HG03469 (cell line): ENCODE measurements around the gene SLC17A9.
A peak's percentile ranks its signal among the peaks of the same experiment; 100 is the strongest.

Experiments
- ATAC-seq: cut with Tn5 transposase; IDR thresholded peaks from one replicate; pipeline ENCODE4 v1.9.1; 2021; ENCODE audit warnings: mild to moderate bottlenecking, moderate library complexity, moderate number of reproducible peaks; ENCODE audit not compliant: unreplicated experiment

Gene SLC17A9

GRCh38 chr20:62999580-62999979 is 47.1 kb downstream of the SLC17A9 start:
- no peak for ATAC-seq

- no peak for ATAC-seq
These were observed 47.5 kb downstream of the SLC17A9 start for GRCh38 chr20:63000036-63000435.

GRCh38 chr20:63000958-63001357 is 48.4 kb downstream of the SLC17A9 start:
- no peak for ATAC-seq

GRCh38 chr20:63002511-63002910 is 50.0 kb downstream of the SLC17A9 start:
- ATAC-seq = no peak

GRCh38 chr20:63003546-63003945 is 51.0 kb downstream of the SLC17A9 start:
- ATAC-seq = no peak

GRCh38 chr20:63004607-63005364 is 52.3 kb downstream of the SLC17A9 start:
- ATAC-seq = no peak

GRCh38 chr20:63005365-63005861 is 52.9 kb downstream of the SLC17A9 start:
- no peak for ATAC-seq

- no peak for ATAC-seq
These were observed 53.5 kb downstream of the SLC17A9 start for GRCh38 chr20:63005862-63006539.

- ATAC-seq = no peak
These were observed 54.2 kb downstream of the SLC17A9 start, which contains the start of gene BHLHE23 for GRCh38 chr20:63006540-63007359. Gene BHLHE23 (minus strand): TSS chr20:63006964. CDS start chr20:63006774, 190 bp downstream.

- no peak for ATAC-seq
These were observed 54.8 kb downstream of the SLC17A9 start for GRCh38 chr20:63007360-63007645.

GRCh38 chr20:63007646-63008488 is 55.4 kb downstream of the SLC17A9 start:
- ATAC-seq = no peak

GRCh38 chr20:63008541-63009044 is 56.1 kb downstream of the SLC17A9 start:
- no peak for ATAC-seq

GRCh38 chr20:63009045-63009961 is 56.8 kb downstream of the SLC17A9 start:
- ATAC-seq = no peak

- peak; percentile 46 for ATAC-seq
These were observed 57.7 kb downstream of the SLC17A9 start for GRCh38 chr20:63009988-63010769.

- no peak for ATAC-seq
These were observed 59.3 kb downstream of the SLC17A9 start for GRCh38 chr20:63011798-63012197.

- no peak for ATAC-seq
These were observed 60.7 kb downstream of the SLC17A9 start for GRCh38 chr20:63013207-63013606.

GRCh38 chr20:63014287-63014686 is 61.8 kb downstream of the SLC17A9 start:
- ATAC-seq = no peak

GRCh38 chr20:63014710-63015109 is 62.2 kb downstream of the SLC17A9 start:
- ATAC-seq = no peak
